GM20000 (cell line): ENCODE data around the gene SP3.

ENCODE experiments used
- DNase-seq: peaks from one replicate; pipeline ENCODE4 v3.0.0; 2012; ENCODE audit warnings: low spot score
- CTCF ChIP-seq: IDR thresholded peaks from 2 replicates; pipeline ENCODE4 v1.5.1; 2012; ENCODE audit warnings: mild to moderate bottlenecking, control low read depth; ENCODE audit errors: extremely low read depth, missing control alignments

The SP3 gene

GRCh38 chr2:173968551-173968950 lies 3.4 kb upstream of the SP3 start:
- no peak for TF ChIP-seq CTCF
- DNase-seq: no peak

DNA sequence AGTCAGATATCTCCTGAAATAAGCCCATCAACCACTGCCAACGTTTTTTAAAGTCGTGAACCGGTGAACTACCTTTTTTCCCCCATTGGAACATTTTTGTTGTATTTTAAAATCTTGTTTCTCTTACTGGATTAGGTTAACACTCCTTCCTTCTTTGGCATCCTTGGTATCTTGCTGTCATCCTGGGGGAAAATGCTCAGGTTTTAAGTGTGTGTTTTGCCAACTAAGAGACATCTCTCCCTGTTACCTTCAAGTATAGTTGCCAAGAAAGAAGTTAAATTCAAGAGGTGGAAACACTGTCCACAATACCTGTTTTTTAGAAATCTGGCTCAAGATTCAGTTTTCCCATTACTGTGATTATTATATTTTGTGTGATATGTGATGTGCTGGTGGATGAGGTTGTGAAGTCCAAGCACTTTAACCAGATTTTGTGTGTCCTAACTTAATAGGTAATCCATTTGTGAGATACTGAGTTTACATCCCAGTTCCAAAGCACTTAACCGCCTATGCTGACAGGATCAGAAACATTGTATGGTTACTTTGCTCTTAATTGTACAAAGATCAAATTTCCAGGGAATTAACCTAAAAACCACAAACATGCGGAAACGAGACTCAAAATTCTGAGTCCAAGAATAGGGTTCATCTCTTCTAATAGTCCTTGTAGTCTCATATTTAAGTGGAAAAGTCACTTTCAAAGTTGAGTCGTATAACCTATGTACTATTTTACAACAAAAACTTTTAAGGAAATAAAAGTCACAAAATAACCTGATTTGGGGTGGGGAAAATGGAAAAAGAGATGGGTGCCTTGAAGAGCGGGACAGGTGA lies 1.3 kb upstream of the SP3 start:
- no peak for TF ChIP-seq CTCF
- no peak for DNase-seq

DNA sequence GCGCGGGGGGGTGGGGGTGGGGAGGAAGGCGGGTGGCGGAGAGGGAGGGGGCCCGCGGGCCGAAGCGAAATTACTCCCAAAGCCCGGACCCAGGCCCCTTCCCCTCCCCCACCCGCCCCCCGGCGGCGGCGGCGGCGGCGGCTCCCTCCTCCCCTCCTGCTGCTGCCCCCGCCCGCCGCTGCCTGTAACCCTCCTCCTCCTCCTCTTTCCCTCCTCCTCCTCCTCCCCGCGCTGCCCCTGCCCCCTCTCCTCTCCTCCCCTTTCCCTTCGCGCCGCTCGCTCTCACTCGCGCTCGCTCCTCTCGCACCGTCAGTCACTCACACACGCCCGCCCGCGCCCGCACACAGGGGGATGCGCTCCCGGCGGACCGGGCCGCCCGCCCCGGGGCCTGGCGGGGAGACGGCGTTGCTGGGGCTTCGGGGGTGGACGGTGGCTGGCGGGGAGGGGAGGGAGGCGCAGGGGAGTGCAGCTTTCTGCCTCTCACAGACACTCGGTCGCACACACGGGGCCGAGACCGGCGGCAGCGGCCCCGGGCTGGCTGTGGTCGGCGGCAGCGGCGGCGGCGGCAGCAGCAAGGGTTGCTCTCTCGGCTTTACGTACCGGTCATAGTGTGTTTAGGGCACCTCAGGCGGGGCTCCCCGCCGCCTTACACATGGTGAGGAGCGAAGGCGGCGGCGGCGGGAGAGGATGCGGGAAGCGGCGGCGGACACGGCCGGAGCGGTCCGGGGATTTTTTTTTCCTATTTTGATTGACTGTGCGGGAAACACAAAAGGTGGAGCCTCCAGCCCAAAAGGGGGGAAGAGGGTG lies 405 bp downstream of the SP3 start:
- TF ChIP-seq CTCF: no peak
- DNase-seq: peak; percentile 84

DNA sequence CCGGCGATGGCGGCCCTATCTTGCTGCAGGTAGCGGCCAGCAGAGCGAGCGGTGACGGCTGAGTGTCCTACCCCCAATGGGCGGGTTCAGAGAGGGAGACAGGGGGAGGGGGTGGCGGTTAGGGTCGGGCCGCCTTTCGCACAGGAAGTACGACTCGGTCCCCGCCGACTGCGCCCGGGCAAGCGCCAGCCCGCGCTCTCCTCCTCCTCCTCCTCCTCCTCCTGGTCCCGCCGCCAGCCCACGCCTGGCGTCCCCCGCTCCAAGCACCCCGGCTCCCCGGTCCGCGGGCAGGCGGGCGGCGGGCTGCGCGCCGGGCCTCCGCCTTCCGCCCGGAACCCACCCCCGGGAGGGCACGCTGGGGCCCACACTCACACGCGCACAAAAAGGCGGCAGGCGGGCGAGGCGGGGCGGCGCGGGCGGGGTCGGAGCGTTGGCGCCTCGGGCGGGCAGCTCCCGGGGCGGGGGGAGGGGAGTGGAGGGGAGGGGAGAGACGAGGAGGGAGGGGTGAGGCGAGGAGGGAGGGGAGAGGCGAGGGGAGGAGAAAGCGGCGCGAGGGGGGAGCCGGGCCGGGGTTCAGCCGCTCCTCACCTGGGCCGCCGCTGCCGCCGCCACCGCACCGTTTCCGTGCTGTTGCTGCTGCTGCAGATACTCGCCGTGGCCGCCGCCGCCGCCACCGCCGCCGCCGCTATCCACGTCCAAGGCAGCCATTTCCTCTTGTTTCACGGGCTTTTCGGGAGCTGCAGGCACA lies 1.2 kb downstream of the SP3 start:
- peak; percentile 93 for DNase-seq
- TF ChIP-seq CTCF: no peak

- peak; percentile 58 for DNase-seq
- no peak for TF ChIP-seq CTCF
Observed at GRCh38 chr2:173963323-173963816, 1.8 kb downstream of the SP3 start.

DNA sequence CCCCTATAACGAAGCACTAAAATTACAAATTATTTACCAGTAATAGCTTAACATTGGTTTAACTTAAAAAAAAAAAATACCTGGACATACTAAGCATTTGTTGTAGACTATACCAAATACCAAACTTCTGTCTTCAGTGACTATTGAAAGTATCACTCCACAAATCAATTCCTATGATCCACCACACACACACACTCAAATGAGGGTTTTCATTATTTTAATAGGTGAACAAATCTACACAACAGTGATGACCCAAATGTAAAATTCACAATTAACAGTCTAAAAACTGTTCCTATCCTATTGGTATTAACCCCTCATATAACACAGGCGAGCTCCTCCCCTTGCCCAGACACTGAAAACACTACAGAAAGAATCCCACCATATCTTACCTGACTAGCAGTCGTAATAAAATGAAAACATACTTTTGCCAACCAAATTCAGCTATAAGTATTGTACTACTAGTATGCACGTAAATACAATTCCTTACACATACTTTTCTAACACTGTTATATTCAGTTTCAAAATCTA lies 2.5 kb downstream of the SP3 start:
- DNase-seq: peak; percentile 10
- no peak for TF ChIP-seq CTCF
